Stimulated activated naive CD8-positive, alpha-beta T cell treated with anti-CD3 and anti-CD28 coated beads, Interleukin-15, Interleukin-2, amounts not matched to agents 100 ng/mL and 50 ng/mL, for 24 hours (primary cell): Measurements from ENCODE around the gene SVIL.

Experiments used
- H3K27ac Mint-ChIP-seq: one replicate; pipeline ENCODE4 v1.8.0; 2021; ENCODE audit warnings: mild to moderate bottlenecking, mixed read lengths
- H3K27me3 Mint-ChIP-seq: one replicate; pipeline ENCODE4 v1.8.0; 2021; ENCODE audit warnings: mixed read lengths
- H3K36me3 Mint-ChIP-seq: one replicate; pipeline ENCODE4 v1.8.0; 2021; ENCODE audit warnings: low read depth, mixed read lengths
- H3K4me1 Mint-ChIP-seq: one replicate; pipeline ENCODE4 v1.8.0; 2021; ENCODE audit warnings: low read depth, mixed read lengths
- H3K4me3 Mint-ChIP-seq: one replicate; pipeline ENCODE4 v1.8.0; 2021; ENCODE audit warnings: mild to moderate bottlenecking, mixed read lengths
- H3K9me3 Mint-ChIP-seq: one replicate; pipeline ENCODE4 v1.8.0; 2021; ENCODE audit warnings: mixed read lengths

SVIL gene

GRCh38 chr10:29409241-29410054, 225.3 kb downstream of the SVIL start:
- H3K27me3 Mint-ChIP-seq, result no peaks in the 10 kb centered on the region
- H3K4me3 Mint-ChIP-seq, result peak overlapping the region; percentile 95
- H3K4me1 Mint-ChIP-seq, result peaks cover 35% of the 10 kb centered on the region
- no peaks in the 10 kb centered on the region for H3K9me3 Mint-ChIP-seq
- peak overlapping the region; percentile 88 for H3K27ac Mint-ChIP-seq
- peaks cover 4% of the 10 kb centered on the region for H3K36me3 Mint-ChIP-seq

- Mint-ChIP-seq H3K36me3 (peaks cover 4% of the 10 kb centered on the region), H3K9me3 (no peaks in the 10 kb centered on the region), H3K4me3 (peak overlapping the region; percentile 95), H3K27ac (peak overlapping the region; percentile 88), H3K4me1 (peaks cover 34% of the 10 kb centered on the region), H3K27me3 (no peaks in the 10 kb centered on the region)
These were observed 225.9 kb downstream of the SVIL start for GRCh38 chr10:29408847-29409240.
